WTC11 (cell line): ENCODE measurements around the gene OGG1. TPM values are rescaled to one million over a fixed set of nuclear protein-coding genes. Genes with fewer than 3 reads are reported as not detected.
A peak's percentile ranks its signal among the peaks of the same experiment; 100 is the strongest.

Experiments used
- ATAC-seq: fragments of 200-7000 bp; cut with Tn5 transposase; 2 replicates; pipeline ENCODE4 v1.10.0; 2021; ENCODE audit warnings: mild to moderate bottlenecking, moderate library complexity
- CTCF ChIA-PET: fragments of 300-600 bp; sonication (Branson Sonifier 250); formaldehyde crosslinking; loops from one replicate; lab custom pipeline; 2021; ENCODE audit warnings: antibody characterized with exemption; lab: Charles Lee
- POLR2A ChIA-PET: fragments of 350-600 bp; sonication (Branson Sonifier 250); formaldehyde crosslinking; loops from one replicate; lab custom pipeline; 2021; ENCODE audit warnings: antibody characterized with exemption; lab: Charles Lee
- DNase-seq: peaks from one replicate; pipeline ENCODE4 v3.0.0; 2021; ENCODE audit warnings: low spot score
- H3K27ac Mint-ChIP-seq: 2 replicates; pipeline ENCODE4 v1.8.0; 2021; ENCODE audit warnings: mixed read lengths
- H3K27me3 Mint-ChIP-seq: 2 replicates; pipeline ENCODE4 v1.8.0; 2021; ENCODE audit warnings: low read depth, mild to moderate bottlenecking, moderate library complexity, mixed read lengths
- H3K36me3 Mint-ChIP-seq: 2 replicates; pipeline ENCODE4 v1.8.0; 2021; ENCODE audit warnings: mixed read lengths
- H3K4me1 Mint-ChIP-seq: 2 replicates; pipeline ENCODE4 v1.8.0; 2022; ENCODE audit warnings: mixed read lengths
- H3K4me3 Mint-ChIP-seq: 2 replicates; pipeline ENCODE4 v1.8.0; 2021; ENCODE audit warnings: mild to moderate bottlenecking, moderate library complexity, mixed read lengths
- H3K9me3 Mint-ChIP-seq: 2 replicates; pipeline ENCODE4 v1.8.0; 2021; ENCODE audit warnings: mixed read lengths
- ERG ChIP-seq: fragments of 250-450 bp; sonication (Bioruptor Pico); IDR thresholded peaks from 2 replicates; pipeline ENCODE4 v1.8.0; 2021; ENCODE audit warnings: mild to moderate bottlenecking
- FOXP1 ChIP-seq: sonication (generic); formaldehyde crosslinking; IDR thresholded peaks from 2 replicates; pipeline ENCODE4 v1.8.0; 2022; ENCODE audit warnings: missing genetic modification reagents, mild to moderate bottlenecking, moderate library complexity, borderline replicate concordance
- FOXP4 ChIP-seq: sonication (generic); formaldehyde crosslinking; IDR thresholded peaks from 2 replicates; pipeline ENCODE4 v1.8.0; 2022; ENCODE audit warnings: mild to moderate bottlenecking, missing genetic modification reagents
- HMGA2 ChIP-seq: fragments of 250-450 bp; sonication (Bioruptor Pico); IDR thresholded peaks from 2 replicates; pipeline ENCODE4 v1.4.0; 2021; ENCODE audit warnings: mild to moderate bottlenecking, moderate library complexity
- NFATC4 ChIP-seq: fragments of 250-450 bp; sonication (Bioruptor Pico); IDR thresholded peaks from 2 replicates; pipeline ENCODE4 v1.9.0; 2021; ENCODE audit warnings: mild to moderate bottlenecking
- NFYB ChIP-seq: sonication (generic); formaldehyde crosslinking; conservative IDR thresholded peaks from 2 replicates; pipeline ENCODE4 v1.8.0; 2022; ENCODE audit warnings: low read depth, missing genetic modification reagents
- NR1H2 ChIP-seq: sonication (generic); formaldehyde crosslinking; IDR thresholded peaks from 2 replicates; pipeline ENCODE4 v1.9.0; 2021; ENCODE audit warnings: mild to moderate bottlenecking, moderate library complexity, missing genetic modification reagents
- NR3C1 ChIP-seq: sonication (generic); formaldehyde crosslinking; conservative IDR thresholded peaks from 2 replicates; pipeline ENCODE4 v1.8.1; 2023; ENCODE audit warnings: low read depth, mild to moderate bottlenecking, missing genetic modification reagents
- PRRX2 ChIP-seq: fragments of 250-450 bp; sonication (Bioruptor Pico); IDR thresholded peaks from 2 replicates; pipeline ENCODE4 v1.8.0; 2021; ENCODE audit warnings: mild to moderate bottlenecking
- SOX15 ChIP-seq: fragments of 250-450 bp; sonication (Bioruptor Pico); IDR thresholded peaks from 2 replicates; pipeline ENCODE4 v1.9.0; 2021; ENCODE audit warnings: mild to moderate bottlenecking
- TEAD4 ChIP-seq: sonication (generic); formaldehyde crosslinking; IDR thresholded peaks from 2 replicates; pipeline ENCODE4 v1.8.0; 2022; ENCODE audit warnings: mild to moderate bottlenecking, missing genetic modification reagents
- TP53 ChIP-seq: sonication (generic); formaldehyde crosslinking; IDR thresholded peaks from 2 replicates; pipeline ENCODE4 v1.8.1; 2023; ENCODE audit warnings: mild to moderate bottlenecking, missing genetic modification reagents
- ZNF416 ChIP-seq: fragments of 250-450 bp; sonication (Bioruptor Pico); IDR thresholded peaks from 2 replicates; pipeline ENCODE4 v1.9.0; 2021; ENCODE audit warnings: mild to moderate bottlenecking, inconsistent platforms
- total RNA-seq: library from RNA; stranded (reverse); gene quantifications from 3 replicates; pipeline ENCODE4 v1.2.3, GENCODE V29; 2021
- TF ChIP-seq, protein P1 (sequence below): sonication (generic); formaldehyde crosslinking; IDR thresholded peaks from 2 replicates; pipeline ENCODE4 v1.8.1; 2022; ENCODE audit warnings: low read depth, mild to moderate bottlenecking, moderate library complexity, missing genetic modification reagents, borderline replicate concordance
- TF ChIP-seq, protein P2 (sequence below): sonication (generic); formaldehyde crosslinking; conservative IDR thresholded peaks from 2 replicates; pipeline ENCODE4 v1.8.1; 2022; ENCODE audit warnings: mild to moderate bottlenecking, missing genetic modification reagents
- TF ChIP-seq, protein P3 (sequence below): sonication (generic); formaldehyde crosslinking; IDR thresholded peaks from 2 replicates; pipeline ENCODE4 v1.8.0; 2023; ENCODE audit warnings: mild to moderate bottlenecking, missing genetic modification reagents
- TF ChIP-seq, protein P4 (sequence below): sonication (generic); formaldehyde crosslinking; IDR thresholded peaks from 2 replicates; pipeline ENCODE4 v1.8.0; 2022; ENCODE audit warnings: mild to moderate bottlenecking, missing genetic modification reagents

Gene OGG1
- total RNA-seq, 1 experiment from 2014 or later, result 27.3 TPM

- Mint-ChIP-seq H3K27me3 (no peaks in the 10 kb centered on the region; the same call in 1 of the 2 replicates), H3K4me1 (peaks cover 14% of the 10 kb centered on the region), H3K9me3 (no peaks in the 10 kb centered on the region), H3K27ac (no peak overlapping the region), H3K36me3 (peaks cover 55% of the 10 kb centered on the region), H3K4me3 (no peak overlapping the region)
- TF ChIP-seq, protein P1, sequence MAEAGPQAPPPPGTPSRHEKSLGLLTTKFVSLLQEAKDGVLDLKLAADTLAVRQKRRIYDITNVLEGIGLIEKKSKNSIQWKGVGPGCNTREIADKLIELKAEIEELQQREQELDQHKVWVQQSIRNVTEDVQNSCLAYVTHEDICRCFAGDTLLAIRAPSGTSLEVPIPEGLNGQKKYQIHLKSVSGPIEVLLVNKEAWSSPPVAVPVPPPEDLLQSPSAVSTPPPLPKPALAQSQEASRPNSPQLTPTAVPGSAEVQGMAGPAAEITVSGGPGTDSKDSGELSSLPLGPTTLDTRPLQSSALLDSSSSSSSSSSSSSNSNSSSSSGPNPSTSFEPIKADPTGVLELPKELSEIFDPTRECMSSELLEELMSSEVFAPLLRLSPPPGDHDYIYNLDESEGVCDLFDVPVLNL (CRISPR knock-in tag), result no peak
- no peak for TF ChIP-seq NFATC4 (CRISPR knock-in tag)
- TF ChIP-seq NFYB (CRISPR knock-in tag), result no peak
- no peak for TF ChIP-seq SOX15 (CRISPR knock-in tag)
- CTCF ChIA-PET, result interaction anchor here (0.7 kb wide), 1 partner anchor 41 kb away, joined by 3 read pairs; no protein-coding TSS in a partner anchor
- ATAC-seq (no peak), DNase-seq (no peak)
- POLR2A ChIA-PET, result no interaction called here
Measured at GRCh38 chr3:9797196-9797945, 47.6 kb downstream of the OGG1 start.

- no peak for TF ChIP-seq FOXP1 (CRISPR knock-in tag)
- H3K9me3 Mint-ChIP-seq, result no peaks in the 10 kb centered on the region
- no peak overlapping the region for H3K4me3 Mint-ChIP-seq
- ChIA-PET CTCF (interaction anchor here (0.6 kb wide), 1 partner anchor 48 kb away, joined by 4 read pairs; no protein-coding TSS in a partner anchor), POLR2A (no interaction called here)
- peak; percentile 48; the same call in 1 of the 2 replicates for ATAC-seq
- H3K4me1 Mint-ChIP-seq, result no peaks in the 10 kb centered on the region
- DNase-seq, result no peak
- no peaks in the 10 kb centered on the region for H3K27me3 Mint-ChIP-seq
- peaks cover 73% of the 10 kb centered on the region for H3K36me3 Mint-ChIP-seq
- no peak overlapping the region for H3K27ac Mint-ChIP-seq
Measured at GRCh38 chr3:9800529-9800928, 50.8 kb downstream of the OGG1 start.

DNA sequence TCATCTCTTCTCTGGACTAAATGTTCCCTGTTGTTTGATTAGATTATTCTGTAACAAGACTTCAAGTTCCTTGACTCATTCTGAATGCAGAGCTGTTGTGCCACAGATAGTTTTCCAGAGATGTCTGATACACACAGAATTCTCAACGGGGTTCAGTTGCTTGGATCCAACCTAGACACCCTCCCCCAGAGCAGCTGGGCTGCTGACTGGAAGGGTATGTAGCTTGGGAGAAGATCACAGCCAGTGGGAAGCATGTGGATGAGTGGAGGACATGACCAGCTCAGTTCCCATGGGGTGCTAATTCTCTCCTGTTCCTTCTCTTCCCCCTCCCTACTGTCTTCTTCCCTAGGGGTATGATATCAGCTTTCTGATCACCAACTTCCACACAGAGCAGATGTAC, 53.7 kb downstream of the OGG1 start:
- POLR2A ChIA-PET, result interaction anchor here (0.5 to 1.3 kb wide), 2 partner anchors 11 to 444 kb away, joined by 4 to 6 read pairs; partner anchors contain the start of genes ARPC4 and TADA3

GRCh38 chr3:9804996-9805395, 55.2 kb downstream of the OGG1 start:
- no peak overlapping the region for H3K27ac Mint-ChIP-seq
- H3K36me3 Mint-ChIP-seq, result peaks cover 46% of the 10 kb centered on the region
- no peaks in the 10 kb centered on the region for H3K9me3 Mint-ChIP-seq
- ATAC-seq, result no peak
- CTCF ChIA-PET, result interaction anchor here (1.1 kb wide), 1 partner anchor 12 kb away, joined by 3 read pairs; the partner anchor contains the start of genes ARPC4 and TADA3
- peaks cover 13% of the 10 kb centered on the region for H3K4me1 Mint-ChIP-seq
- H3K4me3 Mint-ChIP-seq, result no peak overlapping the region
- POLR2A ChIA-PET, result interaction anchor here (0.6 to 0.9 kb wide), 2 partner anchors 12 to 27 kb away, joined by 3 to 4 read pairs; partner anchors contain the start of genes ARPC4 and TADA3
- H3K27me3 Mint-ChIP-seq, result no peaks in the 10 kb centered on the region
- no peak for DNase-seq
- TF ChIP-seq FOXP4 (CRISPR knock-in tag) (no peak), PRRX2 (CRISPR knock-in tag) (no peak), NR3C1 (CRISPR knock-in tag) (no peak), NR1H2 (no peak)
- TF ChIP-seq, protein P2, sequence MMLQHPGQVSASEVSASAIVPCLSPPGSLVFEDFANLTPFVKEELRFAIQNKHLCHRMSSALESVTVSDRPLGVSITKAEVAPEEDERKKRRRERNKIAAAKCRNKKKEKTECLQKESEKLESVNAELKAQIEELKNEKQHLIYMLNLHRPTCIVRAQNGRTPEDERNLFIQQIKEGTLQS (CRISPR knock-in tag), result no peak
- TF ChIP-seq, protein P3, sequence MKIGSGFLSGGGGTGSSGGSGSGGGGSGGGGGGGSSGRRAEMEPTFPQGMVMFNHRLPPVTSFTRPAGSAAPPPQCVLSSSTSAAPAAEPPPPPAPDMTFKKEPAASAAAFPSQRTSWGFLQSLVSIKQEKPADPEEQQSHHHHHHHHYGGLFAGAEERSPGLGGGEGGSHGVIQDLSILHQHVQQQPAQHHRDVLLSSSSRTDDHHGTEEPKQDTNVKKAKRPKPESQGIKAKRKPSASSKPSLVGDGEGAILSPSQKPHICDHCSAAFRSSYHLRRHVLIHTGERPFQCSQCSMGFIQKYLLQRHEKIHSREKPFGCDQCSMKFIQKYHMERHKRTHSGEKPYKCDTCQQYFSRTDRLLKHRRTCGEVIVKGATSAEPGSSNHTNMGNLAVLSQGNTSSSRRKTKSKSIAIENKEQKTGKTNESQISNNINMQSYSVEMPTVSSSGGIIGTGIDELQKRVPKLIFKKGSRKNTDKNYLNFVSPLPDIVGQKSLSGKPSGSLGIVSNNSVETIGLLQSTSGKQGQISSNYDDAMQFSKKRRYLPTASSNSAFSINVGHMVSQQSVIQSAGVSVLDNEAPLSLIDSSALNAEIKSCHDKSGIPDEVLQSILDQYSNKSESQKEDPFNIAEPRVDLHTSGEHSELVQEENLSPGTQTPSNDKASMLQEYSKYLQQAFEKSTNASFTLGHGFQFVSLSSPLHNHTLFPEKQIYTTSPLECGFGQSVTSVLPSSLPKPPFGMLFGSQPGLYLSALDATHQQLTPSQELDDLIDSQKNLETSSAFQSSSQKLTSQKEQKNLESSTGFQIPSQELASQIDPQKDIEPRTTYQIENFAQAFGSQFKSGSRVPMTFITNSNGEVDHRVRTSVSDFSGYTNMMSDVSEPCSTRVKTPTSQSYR (CRISPR knock-in tag), result no peak

More for the DNA sequence above, 53.7 kb downstream of the OGG1 start:
- no peak for ATAC-seq
- TF ChIP-seq ERG (CRISPR knock-in tag), result no peak
- no peak for TF ChIP-seq HMGA2 (CRISPR knock-in tag)
- TF ChIP-seq ZNF416 (CRISPR knock-in tag), result no peak
- no peak for TF ChIP-seq TEAD4 (CRISPR knock-in tag)
- no peak for TF ChIP-seq TP53 (CRISPR knock-in tag)
- TF ChIP-seq, protein P4, sequence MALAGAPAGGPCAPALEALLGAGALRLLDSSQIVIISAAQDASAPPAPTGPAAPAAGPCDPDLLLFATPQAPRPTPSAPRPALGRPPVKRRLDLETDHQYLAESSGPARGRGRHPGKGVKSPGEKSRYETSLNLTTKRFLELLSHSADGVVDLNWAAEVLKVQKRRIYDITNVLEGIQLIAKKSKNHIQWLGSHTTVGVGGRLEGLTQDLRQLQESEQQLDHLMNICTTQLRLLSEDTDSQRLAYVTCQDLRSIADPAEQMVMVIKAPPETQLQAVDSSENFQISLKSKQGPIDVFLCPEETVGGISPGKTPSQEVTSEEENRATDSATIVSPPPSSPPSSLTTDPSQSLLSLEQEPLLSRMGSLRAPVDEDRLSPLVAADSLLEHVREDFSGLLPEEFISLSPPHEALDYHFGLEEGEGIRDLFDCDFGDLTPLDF (CRISPR knock-in tag), result no peak
- Mint-ChIP-seq H3K9me3 (no peaks in the 10 kb centered on the region), H3K4me3 (no peak overlapping the region), H3K36me3 (peaks cover 56% of the 10 kb centered on the region), H3K27me3 (no peaks in the 10 kb centered on the region), H3K4me1 (0 out of 2 replicates have a peak, but pooled peaks cover 2% of the 10 kb centered on the region), H3K27ac (no peak overlapping the region)
- CTCF ChIA-PET, result no interaction called here
- no peak for DNase-seq
